Measurements from ENCODE around the gene EPN3. TPM values are rescaled to one million over a fixed set of nuclear protein-coding genes. Genes with fewer than 3 reads are reported as not detected.

The EPN3 gene
- total RNA-seq, 1 donor from 2014 or later, result not detected

DNA sequence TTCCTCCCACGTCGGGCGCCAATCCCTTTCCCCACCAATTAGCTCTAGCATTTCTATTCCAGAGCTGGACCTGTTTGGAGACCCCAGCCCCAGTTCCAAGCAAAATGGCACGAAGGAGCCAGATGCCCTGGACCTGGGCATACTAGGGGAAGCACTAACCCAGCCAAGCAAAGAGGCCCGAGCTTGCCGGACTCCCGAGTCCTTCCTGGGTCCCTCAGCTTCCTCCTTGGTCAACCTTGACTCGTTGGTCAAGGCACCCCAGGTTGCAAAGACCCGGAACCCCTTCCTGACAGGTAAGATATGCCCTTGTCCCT lies 8.8 kb downstream of the EPN3 start:
- TF ChIP-seq, protein P1, sequence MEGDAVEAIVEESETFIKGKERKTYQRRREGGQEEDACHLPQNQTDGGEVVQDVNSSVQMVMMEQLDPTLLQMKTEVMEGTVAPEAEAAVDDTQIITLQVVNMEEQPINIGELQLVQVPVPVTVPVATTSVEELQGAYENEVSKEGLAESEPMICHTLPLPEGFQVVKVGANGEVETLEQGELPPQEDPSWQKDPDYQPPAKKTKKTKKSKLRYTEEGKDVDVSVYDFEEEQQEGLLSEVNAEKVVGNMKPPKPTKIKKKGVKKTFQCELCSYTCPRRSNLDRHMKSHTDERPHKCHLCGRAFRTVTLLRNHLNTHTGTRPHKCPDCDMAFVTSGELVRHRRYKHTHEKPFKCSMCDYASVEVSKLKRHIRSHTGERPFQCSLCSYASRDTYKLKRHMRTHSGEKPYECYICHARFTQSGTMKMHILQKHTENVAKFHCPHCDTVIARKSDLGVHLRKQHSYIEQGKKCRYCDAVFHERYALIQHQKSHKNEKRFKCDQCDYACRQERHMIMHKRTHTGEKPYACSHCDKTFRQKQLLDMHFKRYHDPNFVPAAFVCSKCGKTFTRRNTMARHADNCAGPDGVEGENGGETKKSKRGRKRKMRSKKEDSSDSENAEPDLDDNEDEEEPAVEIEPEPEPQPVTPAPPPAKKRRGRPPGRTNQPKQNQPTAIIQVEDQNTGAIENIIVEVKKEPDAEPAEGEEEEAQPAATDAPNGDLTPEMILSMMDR (IDR thresholded peaks at IDR 0.05), result no peak
- H3K27ac Mint-ChIP-seq (ENCODE audit: unreplicated experiment), result no peak overlapping the region
- peaks cover 14% of the 10 kb centered on the region for H3K4me1 Mint-ChIP-seq (ENCODE audit: low read depth)
- no peaks in the 10 kb centered on the region for H3K9me3 Mint-ChIP-seq (ENCODE audit: low read depth)
- peaks cover 2% of the 10 kb centered on the region for H3K27me3 Mint-ChIP-seq (ENCODE audit: low read depth)
- DNase-seq (ENCODE audit: low spot score), result no peak
- H3K36me3 Mint-ChIP-seq (ENCODE audit: low read depth), result no peaks in the 10 kb centered on the region
- peak overlapping the region; percentile 79 for H3K4me3 Mint-ChIP-seq (ENCODE audit: unreplicated experiment)

- H3K9me3 Mint-ChIP-seq (ENCODE audit: low read depth), result no peaks in the 10 kb centered on the region
- peak overlapping the region; percentile 79 for H3K4me3 Mint-ChIP-seq (ENCODE audit: unreplicated experiment)
- DNase-seq (ENCODE audit: low spot score), result no peak
- TF ChIP-seq, protein P1 (IDR thresholded peaks at IDR 0.05), result peak; percentile 69
- H3K4me1 Mint-ChIP-seq (ENCODE audit: low read depth), result peaks cover 16% of the 10 kb centered on the region
- H3K36me3 Mint-ChIP-seq (ENCODE audit: low read depth), result no peaks in the 10 kb centered on the region
- peak overlapping the region; percentile 28 for H3K27ac Mint-ChIP-seq (ENCODE audit: unreplicated experiment)
- peaks cover 2% of the 10 kb centered on the region for H3K27me3 Mint-ChIP-seq (ENCODE audit: low read depth)
Measured at GRCh38 chr17:50541716-50542688, 9.5 kb downstream of the EPN3 start.

DNA sequence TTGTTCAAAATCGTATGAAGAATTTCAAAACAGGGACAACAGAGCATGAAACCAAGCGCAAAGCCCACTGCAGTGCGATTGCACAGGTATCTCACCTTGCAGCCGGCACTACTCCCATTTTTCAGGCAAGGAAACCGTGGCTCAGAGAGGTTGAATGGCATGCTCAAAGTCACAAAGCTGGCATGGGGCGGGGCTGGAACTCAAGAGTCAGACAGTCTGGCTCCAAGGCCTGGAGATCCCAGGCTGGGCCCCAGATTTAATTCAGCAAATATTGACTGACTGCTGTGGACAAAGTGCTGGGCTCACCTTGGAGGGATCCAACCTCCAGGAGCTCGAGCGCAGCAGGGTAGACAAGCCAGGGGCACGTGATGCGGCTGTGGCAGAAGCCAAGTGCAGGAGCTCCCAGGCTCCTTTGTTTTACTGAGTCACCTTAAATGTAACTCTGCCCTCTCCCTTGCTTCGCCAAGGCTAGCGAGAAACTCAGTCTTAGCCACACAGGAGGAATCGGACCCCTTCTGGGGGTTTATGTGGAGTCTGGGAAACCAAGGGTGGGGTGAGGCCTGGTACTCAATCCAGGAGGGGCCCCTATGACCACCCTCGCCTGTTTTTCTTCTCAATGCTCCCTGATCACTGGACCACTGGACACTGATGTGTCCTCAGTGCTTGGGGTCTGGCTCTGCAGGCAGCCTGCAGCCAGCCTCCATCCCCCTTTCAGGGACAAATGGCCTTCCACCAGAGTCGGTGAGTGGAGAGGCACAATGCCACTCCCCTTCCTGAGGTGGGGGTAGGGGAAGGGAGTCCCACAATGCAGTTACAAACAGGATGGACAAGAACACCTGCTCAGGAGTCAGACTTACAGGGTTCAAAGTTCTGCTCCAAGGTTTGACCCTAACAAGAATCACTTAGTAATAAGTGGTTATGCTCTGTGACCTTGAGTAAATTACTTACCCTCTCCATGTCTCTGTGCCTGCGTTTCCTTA lies 10.6 kb downstream of the EPN3 start:
- Mint-ChIP-seq H3K4me3 (ENCODE audit: unreplicated experiment) (peak overlapping the region; percentile 79), H3K4me1 (ENCODE audit: low read depth) (peaks cover 20% of the 10 kb centered on the region), H3K27ac (ENCODE audit: unreplicated experiment) (peak overlapping the region; percentile 12), H3K9me3 (ENCODE audit: low read depth) (no peaks in the 10 kb centered on the region), H3K36me3 (ENCODE audit: low read depth) (no peaks in the 10 kb centered on the region), H3K27me3 (ENCODE audit: low read depth) (peaks cover 2% of the 10 kb centered on the region)
- TF ChIP-seq, protein P1 (IDR thresholded peaks at IDR 0.05), result no peak
- DNase-seq (ENCODE audit: low spot score), result no peak

GRCh38 chr17:50544516-50544915 lies 12.0 kb downstream of the EPN3 start:
- Mint-ChIP-seq H3K4me3 (ENCODE audit: unreplicated experiment) (no peak overlapping the region), H3K36me3 (ENCODE audit: low read depth) (no peaks in the 10 kb centered on the region), H3K27me3 (ENCODE audit: low read depth) (peaks cover 2% of the 10 kb centered on the region), H3K9me3 (ENCODE audit: low read depth) (no peaks in the 10 kb centered on the region), H3K27ac (ENCODE audit: unreplicated experiment) (no peak overlapping the region), H3K4me1 (ENCODE audit: low read depth) (peaks cover 20% of the 10 kb centered on the region)
- TF ChIP-seq, protein P1 (IDR thresholded peaks at IDR 0.05), result no peak
- no peak for DNase-seq (ENCODE audit: low spot score)

- H3K9me3 Mint-ChIP-seq (ENCODE audit: low read depth), result no peaks in the 10 kb centered on the region
- no peak overlapping the region for H3K27ac Mint-ChIP-seq (ENCODE audit: unreplicated experiment)
- H3K4me1 Mint-ChIP-seq (ENCODE audit: low read depth), result peaks cover 20% of the 10 kb centered on the region
- H3K4me3 Mint-ChIP-seq (ENCODE audit: unreplicated experiment), result no peak overlapping the region
- H3K36me3 Mint-ChIP-seq (ENCODE audit: low read depth), result peaks cover 3% of the 10 kb centered on the region
- TF ChIP-seq, protein P1 (IDR thresholded peaks at IDR 0.05), result no peak
- H3K27me3 Mint-ChIP-seq (ENCODE audit: low read depth), result peaks cover 2% of the 10 kb centered on the region
- DNase-seq (ENCODE audit: low spot score), result no peak
Measured at GRCh38 chr17:50545311-50545710, 12.8 kb downstream of the EPN3 start.

Data from chondrocyte (in vitro differentiated cells).